ENCODE data around the gene COL8A2.

DNA sequence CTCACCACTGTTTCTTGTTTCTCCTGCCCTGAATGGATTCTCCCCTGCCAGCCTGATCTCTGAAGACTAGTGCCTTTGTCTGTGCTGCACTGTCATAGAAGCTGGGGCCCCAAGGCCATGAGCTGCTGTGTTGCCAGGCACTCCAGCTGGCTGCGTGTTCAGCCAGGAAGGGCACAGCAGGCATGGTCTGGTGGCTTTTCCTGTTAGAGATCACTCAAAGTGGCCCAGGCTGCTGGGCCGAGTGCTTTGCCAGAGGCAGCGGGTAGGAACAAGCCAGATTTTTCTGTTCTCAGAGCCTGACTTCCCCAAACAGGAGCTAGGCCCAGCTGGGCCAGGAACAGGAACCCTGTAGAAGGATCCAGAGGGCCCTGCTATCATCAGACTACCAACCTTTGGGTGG is 31.1 kb downstream of the COL8A2 start:
- TF ChIP-seq, protein P1, sequence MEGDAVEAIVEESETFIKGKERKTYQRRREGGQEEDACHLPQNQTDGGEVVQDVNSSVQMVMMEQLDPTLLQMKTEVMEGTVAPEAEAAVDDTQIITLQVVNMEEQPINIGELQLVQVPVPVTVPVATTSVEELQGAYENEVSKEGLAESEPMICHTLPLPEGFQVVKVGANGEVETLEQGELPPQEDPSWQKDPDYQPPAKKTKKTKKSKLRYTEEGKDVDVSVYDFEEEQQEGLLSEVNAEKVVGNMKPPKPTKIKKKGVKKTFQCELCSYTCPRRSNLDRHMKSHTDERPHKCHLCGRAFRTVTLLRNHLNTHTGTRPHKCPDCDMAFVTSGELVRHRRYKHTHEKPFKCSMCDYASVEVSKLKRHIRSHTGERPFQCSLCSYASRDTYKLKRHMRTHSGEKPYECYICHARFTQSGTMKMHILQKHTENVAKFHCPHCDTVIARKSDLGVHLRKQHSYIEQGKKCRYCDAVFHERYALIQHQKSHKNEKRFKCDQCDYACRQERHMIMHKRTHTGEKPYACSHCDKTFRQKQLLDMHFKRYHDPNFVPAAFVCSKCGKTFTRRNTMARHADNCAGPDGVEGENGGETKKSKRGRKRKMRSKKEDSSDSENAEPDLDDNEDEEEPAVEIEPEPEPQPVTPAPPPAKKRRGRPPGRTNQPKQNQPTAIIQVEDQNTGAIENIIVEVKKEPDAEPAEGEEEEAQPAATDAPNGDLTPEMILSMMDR (IDR thresholded peaks at IDR 0.05) = no peak
- no peak for TF ChIP-seq SIN3A (IDR thresholded peaks at IDR 0.05; ENCODE audit: borderline replicate concordance, insufficient read depth, low read depth, low read length)
- TF ChIP-seq, protein P2, sequence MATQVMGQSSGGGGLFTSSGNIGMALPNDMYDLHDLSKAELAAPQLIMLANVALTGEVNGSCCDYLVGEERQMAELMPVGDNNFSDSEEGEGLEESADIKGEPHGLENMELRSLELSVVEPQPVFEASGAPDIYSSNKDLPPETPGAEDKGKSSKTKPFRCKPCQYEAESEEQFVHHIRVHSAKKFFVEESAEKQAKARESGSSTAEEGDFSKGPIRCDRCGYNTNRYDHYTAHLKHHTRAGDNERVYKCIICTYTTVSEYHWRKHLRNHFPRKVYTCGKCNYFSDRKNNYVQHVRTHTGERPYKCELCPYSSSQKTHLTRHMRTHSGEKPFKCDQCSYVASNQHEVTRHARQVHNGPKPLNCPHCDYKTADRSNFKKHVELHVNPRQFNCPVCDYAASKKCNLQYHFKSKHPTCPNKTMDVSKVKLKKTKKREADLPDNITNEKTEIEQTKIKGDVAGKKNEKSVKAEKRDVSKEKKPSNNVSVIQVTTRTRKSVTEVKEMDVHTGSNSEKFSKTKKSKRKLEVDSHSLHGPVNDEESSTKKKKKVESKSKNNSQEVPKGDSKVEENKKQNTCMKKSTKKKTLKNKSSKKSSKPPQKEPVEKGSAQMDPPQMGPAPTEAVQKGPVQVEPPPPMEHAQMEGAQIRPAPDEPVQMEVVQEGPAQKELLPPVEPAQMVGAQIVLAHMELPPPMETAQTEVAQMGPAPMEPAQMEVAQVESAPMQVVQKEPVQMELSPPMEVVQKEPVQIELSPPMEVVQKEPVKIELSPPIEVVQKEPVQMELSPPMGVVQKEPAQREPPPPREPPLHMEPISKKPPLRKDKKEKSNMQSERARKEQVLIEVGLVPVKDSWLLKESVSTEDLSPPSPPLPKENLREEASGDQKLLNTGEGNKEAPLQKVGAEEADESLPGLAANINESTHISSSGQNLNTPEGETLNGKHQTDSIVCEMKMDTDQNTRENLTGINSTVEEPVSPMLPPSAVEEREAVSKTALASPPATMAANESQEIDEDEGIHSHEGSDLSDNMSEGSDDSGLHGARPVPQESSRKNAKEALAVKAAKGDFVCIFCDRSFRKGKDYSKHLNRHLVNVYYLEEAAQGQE (IDR thresholded peaks at IDR 0.05; ENCODE audit: insufficient read depth in 1 of 2, low read depth in 2 of 2, low read length in 1 of 2) = no peak
- TF ChIP-seq TCF7L2 (IDR thresholded peaks at IDR 0.05; ENCODE audit: low read depth, low read length) = no peak
- no peak for TF ChIP-seq POLR2AphosphoS5 (IDR thresholded peaks at IDR 0.05; ENCODE audit: low read depth, low read length)

Data from Panc1 (cell line).